Endodermal cell (in vitro differentiated cells): ENCODE measurements around the gene SMIM45.

Experiments
- DNase-seq: peaks from one replicate; pipeline ENCODE4 v3.0.0-alpha.2; 2017
- H3K27ac ChIP-seq: 2 replicates; pipeline ENCODE4 v1.5.1; 2013; ENCODE audit warnings: mild to moderate bottlenecking, low read depth, low read length, moderate library complexity
- H3K27me3 ChIP-seq: 2 replicates; pipeline ENCODE4 v1.6.1; 2013; ENCODE audit warnings: mild to moderate bottlenecking, low read length, moderate library complexity; ENCODE audit not compliant: insufficient read depth, control insufficient read depth, poor library complexity, severe bottlenecking
- H3K36me3 ChIP-seq: 2 replicates; pipeline ENCODE4 v1.7.0; 2013; ENCODE audit warnings: mild to moderate bottlenecking, low read length, moderate library complexity; ENCODE audit not compliant: control insufficient read depth, insufficient read depth
- H3K4me1 ChIP-seq: one replicate; pipeline ENCODE4 v1.7.0; 2013; ENCODE audit warnings: low read length; ENCODE audit not compliant: control insufficient read depth, insufficient read depth
- H3K4me3 ChIP-seq: 2 replicates; pipeline ENCODE4 v1.5.1; 2013; ENCODE audit warnings: mild to moderate bottlenecking, low read length, moderate library complexity
- H3K9ac ChIP-seq: 2 replicates; pipeline ENCODE4 v1.6.1; 2013; ENCODE audit warnings: mild to moderate bottlenecking, low read length, moderate library complexity; ENCODE audit not compliant: poor library complexity, severe bottlenecking; ENCODE audit errors: extremely low read depth
- H3K9me3 ChIP-seq: 2 replicates; pipeline ENCODE4 v1.6.1; 2013; ENCODE audit warnings: mild to moderate bottlenecking, low read length, moderate library complexity; ENCODE audit not compliant: control insufficient read depth
- H3K27ac Mint-ChIP-seq: 2 replicates; pipeline ENCODE4 v1.8.0; 2020; ENCODE audit warnings: mixed read lengths
- H3K27me3 Mint-ChIP-seq: 2 replicates; pipeline ENCODE4 v1.8.0; 2021; ENCODE audit warnings: mild to moderate bottlenecking, mixed read lengths; ENCODE audit not compliant: insufficient read depth
- H3K36me3 Mint-ChIP-seq: 2 replicates; pipeline ENCODE4 v1.8.0; 2020; ENCODE audit warnings: low read depth, mixed read lengths
- H3K4me1 Mint-ChIP-seq: 2 replicates; pipeline ENCODE4 v1.8.0; 2020; ENCODE audit warnings: mixed read lengths
- H3K4me3 Mint-ChIP-seq: 2 replicates; pipeline ENCODE4 v1.8.0; 2020; ENCODE audit warnings: mild to moderate bottlenecking, moderate library complexity, mixed read lengths
- H3K9me3 Mint-ChIP-seq: 2 replicates; pipeline ENCODE4 v1.8.0; 2020; ENCODE audit warnings: mild to moderate bottlenecking, mixed read lengths
- CTCF ChIP-seq: fragments of 200-600 bp; sonication (generic); conservative IDR thresholded peaks from 2 replicates; pipeline ENCODE4 v1.5.0; 2021; ENCODE audit warnings: antibody characterized with exemption, mild to moderate bottlenecking
- WGBS, 2 experiments: methylation state at CpG; one replicate each; pipeline versions ENCODE4 v1.1.5 to v1.1.7; 2013; ENCODE audit warnings: missing lambda C conversion rate in 2 of 2, mixed read lengths in 1 of 2; ENCODE audit not compliant: insufficient coverage in 1 of 2, insufficient read length in 1 of 2; 5-methylcytosine and 5-hydroxymethylcytosine counted together

SMIM45 gene

GRCh38 chr22:41951898-41952474, at the start of gene SMIM45:
Gene SMIM45, plus strand, starts transcription at chr22:41952150.
- WGBS, 2 experiments, result 71 to 82% methylated on average over 9 to 16 of the region's 16 CpGs
- H3K4me3 ChIP-seq, result no peak within 1 kb of the TSS
- peak; percentile 78 for DNase-seq
- no peaks in the 10 kb centered on the region for H3K9me3 Mint-ChIP-seq
- no peak within 1 kb of the TSS for H3K27ac Mint-ChIP-seq
- no peaks in the 10 kb centered on the region for H3K27me3 ChIP-seq
- no peak within 1 kb of the TSS for H3K4me3 Mint-ChIP-seq
- H3K36me3 ChIP-seq, result no peaks in the 10 kb centered on the region
- H3K36me3 Mint-ChIP-seq, result no peaks in the 10 kb centered on the region
- no peak within 1 kb of the TSS for H3K9ac ChIP-seq
- no peaks in the 10 kb centered on the region for H3K9me3 ChIP-seq
- H3K27me3 Mint-ChIP-seq, result peaks cover 2% of the 10 kb centered on the region
- H3K27ac ChIP-seq, result no peak within 1 kb of the TSS
- H3K4me1 ChIP-seq, result no peaks in the 10 kb centered on the region
- H3K4me1 Mint-ChIP-seq, result peaks cover 7% of the 10 kb centered on the region
- TF ChIP-seq CTCF, result no peak

- H3K36me3 Mint-ChIP-seq, result peaks cover 41% of the 10 kb centered on the region
- H3K36me3 ChIP-seq, result peaks cover 47% of the 10 kb centered on the region
Measured at GRCh38 chr22:41902932-41903421, 49.0 kb upstream of the SMIM45 start.

More at GRCh38 chr22:41902932-41903421, 49.0 kb upstream of the SMIM45 start:
- H3K9me3 Mint-ChIP-seq, result no peaks in the 10 kb centered on the region
- no peak for TF ChIP-seq CTCF
- H3K4me3 Mint-ChIP-seq, result no peak overlapping the region
- H3K4me1 ChIP-seq, result no peaks in the 10 kb centered on the region
- H3K27ac ChIP-seq, result no peak overlapping the region
- H3K27ac Mint-ChIP-seq, result no peak overlapping the region
- H3K4me1 Mint-ChIP-seq, result no peaks in the 10 kb centered on the region
- no peaks in the 10 kb centered on the region for H3K9me3 ChIP-seq
- no peak overlapping the region for H3K9ac ChIP-seq
- no peaks in the 10 kb centered on the region for H3K27me3 ChIP-seq
- peak; percentile 41 for DNase-seq
- no peak overlapping the region for H3K4me3 ChIP-seq
- WGBS, 2 experiments, result 95 to 100% methylated on average over 11 to 15 of the region's 15 CpGs
- H3K27me3 Mint-ChIP-seq, result no peaks in the 10 kb centered on the region
